Lung (tissue), 12 donors: ENCODE results near the gene MRPL17. TPM values are rescaled to one million over a fixed set of nuclear protein-coding genes. Genes with fewer than 3 reads are reported as not detected.
A peak's percentile ranks its signal among the peaks of the same experiment; 100 is the strongest.

Experiments used
- ATAC-seq: fragments of 200-7000 bp; cut with Tn5 transposase; one replicate; pipeline ENCODE4 v1.9.1; 2020; ENCODE audit warnings: moderate number of reproducible peaks; ENCODE audit not compliant: insufficient read depth, low FRiP score
- DNase-seq, 3 donors: peaks; one replicate each; pipeline ENCODE4 v3.0.0-alpha.2; 2013 to 2017
- H3K27ac ChIP-seq, 2 donors: one replicate each; pipeline ENCODE4 v1.5.1; 2013; ENCODE audit warnings: mild to moderate bottlenecking in 2 of 2, moderate library complexity in 2 of 2, control low read depth in 1 of 2, inconsistent platforms in 1 of 2, low read depth in 1 of 2, low read length in 1 of 2
- H3K27me3 ChIP-seq, 3 donors: one replicate each; pipeline ENCODE4 v1.5.1; 2013; ENCODE audit warnings: low read length in 2 of 3; ENCODE audit not compliant: control insufficient read depth in 3 of 3, insufficient read depth in 3 of 3
- H3K36me3 ChIP-seq, 4 donors: one replicate each; pipeline ENCODE4 v1.5.1; 2013; ENCODE audit warnings: low read length in 4 of 4, mild to moderate bottlenecking in 1 of 4, moderate library complexity in 1 of 4; ENCODE audit not compliant: control insufficient read depth in 4 of 4, insufficient read depth in 4 of 4
- H3K4me1 ChIP-seq, 5 donors: one replicate each; pipeline ENCODE4 v1.5.1; 2013; ENCODE audit warnings: low read length in 5 of 5, mild to moderate bottlenecking in 2 of 5, moderate library complexity in 1 of 5; ENCODE audit not compliant: control insufficient read depth in 5 of 5, insufficient read depth in 5 of 5
- H3K4me3 ChIP-seq: one replicate; pipeline ENCODE4 v1.5.1; 2013; ENCODE audit warnings: mild to moderate bottlenecking, control low read depth, moderate library complexity
- H3K9ac ChIP-seq, 2 donors: one replicate each; pipeline ENCODE4 v1.5.1; 2013; ENCODE audit warnings: low read length in 2 of 2, control low read depth in 1 of 2; ENCODE audit not compliant: insufficient read depth in 1 of 2
- H3K9me3 ChIP-seq, 4 donors: one replicate each; pipeline ENCODE4 v1.5.1; 2013; ENCODE audit warnings: low read length in 3 of 4, mild to moderate bottlenecking in 1 of 4, moderate library complexity in 1 of 4; ENCODE audit not compliant: control insufficient read depth in 4 of 4, insufficient read depth in 3 of 4
- CTCF ChIP-seq: IDR thresholded peaks from 2 replicates; pipeline ENCODE4 v1.5.1; 2012; ENCODE audit warnings: mild to moderate bottlenecking; ENCODE audit errors: control extremely low read depth, extremely low read depth
- WGBS, 2 donors: extraction: QIAGEN DNeasy Blood & Tissue Kit; methylation state at CpG; one replicate each; pipeline ENCODE4 v1.1.7; 2013; 5-methylcytosine and 5-hydroxymethylcytosine counted together
- polyA plus RNA-seq, 2 donors: library from polyadenylated mRNA; stranded (reverse); fragments of 200-250 nt; gene quantifications; one replicate each; pipeline ENCODE4 v1.2.1, GENCODE V29; 2013
- total RNA-seq, 2 donors: library from RNA; depleted of rRNA in 1 of 2; stranded (reverse); fragments of >200 nt in 1 of 2; gene quantifications; one replicate each; pipeline ENCODE4 v1.2.1, GENCODE V29; 2014 to 2021
- donor health status: control.
- donor health status: control.
- donor health status: Bipolar disorder and iron deficiency.
- donor health status: healthy.
- donor health status: DM: yes; HTN: yes; CAD: no.

Gene MRPL17
- total and polyA plus RNA-seq, 4 donors: 28.2 to 81.4 (median 45.9) TPM

- 21 to 37% methylated on average over 10 of the region's 10 CpGs for WGBS, 2 donors
Measured at GRCh38 chr11:6635082-6635932, 47.8 kb downstream of the MRPL17 start.

GRCh38 chr11:6634534-6634933 is 48.6 kb downstream of the MRPL17 start:
- H3K9me3 ChIP-seq: peaks cover 0 to 2% (median 0%) of the 10 kb centered on the region in 4 donors
- no peaks in the 10 kb centered on the region for H3K27me3 ChIP-seq
- no peak overlapping the region for H3K27ac ChIP-seq
- peaks cover 7 to 28% (median 12%) of the 10 kb centered on the region in 5 donors for H3K4me1 ChIP-seq
- DNase-seq (no peak), ATAC-seq (no peak)
- H3K4me3 ChIP-seq: no peak overlapping the region
- no peak for TF ChIP-seq CTCF
- H3K9ac ChIP-seq: no peak overlapping the region
- 54 to 58% methylated on average over 1 of the region's 1 CpG for WGBS, 2 donors
- H3K36me3 ChIP-seq: peaks cover 0 to 29% (median 16%) of the 10 kb centered on the region in 4 donors

More at GRCh38 chr11:6635082-6635932, 47.8 kb downstream of the MRPL17 start:
- H3K9me3 ChIP-seq: peaks cover 0 to 2% (median 0%) of the 10 kb centered on the region in 4 donors
- H3K9ac ChIP-seq: peak overlapping the region in 1 of 2 donors; percentile 39
- no peaks in the 10 kb centered on the region for H3K27me3 ChIP-seq
- peaks cover 7 to 28% (median 12%) of the 10 kb centered on the region in 5 donors for H3K4me1 ChIP-seq
- H3K36me3 ChIP-seq: peaks cover 0 to 32% (median 17%) of the 10 kb centered on the region in 4 donors
- H3K4me3 ChIP-seq: no peak overlapping the region
- no peak for TF ChIP-seq CTCF
- ATAC-seq: no peak
- peak; percentile 73 to 87 (median 76) for DNase-seq
- H3K27ac ChIP-seq: peak overlapping the region; percentile 35 to 76

GRCh38 chr11:6633422-6634408 is 49.4 kb downstream of the MRPL17 start:
- Histone ChIP-seq H3K9me3 (peaks cover 0 to 2% (median 0%) of the 10 kb centered on the region in 4 donors), H3K4me1 (peaks cover 7 to 28% (median 12%) of the 10 kb centered on the region in 5 donors), H3K4me3 (no peak overlapping the region), H3K36me3 (peaks cover 0 to 34% (median 16%) of the 10 kb centered on the region in 4 donors), H3K9ac (no peak overlapping the region), H3K27me3 (no peaks in the 10 kb centered on the region), H3K27ac (no peak overlapping the region)
- ATAC-seq (no peak), DNase-seq (no peak)
- 90 to 93% methylated on average over 16 of the region's 16 CpGs for WGBS, 2 donors
- no peak for TF ChIP-seq CTCF
